K562 (cell line): ENCODE data around the gene CBX4. TPM values are rescaled to one million over a fixed set of nuclear protein-coding genes. Genes with fewer than 3 reads are reported as not detected.

ENCODE experiments used
- AFF1 ChIP-seq, 2 experiments: fragments of 450-650 bp; IDR thresholded peaks; 2 replicates each; pipeline ENCODE4 v1.6.1; 2018; ENCODE audit warnings: mild to moderate bottlenecking in 2 of 2, low read depth in 1 of 2; ENCODE audit not compliant: partially characterized antibody in 2 of 2
- ATF2 ChIP-seq: sonication (generic); formaldehyde crosslinking; IDR thresholded peaks from 2 replicates; pipeline ENCODE4 v1.8.1; 2022; ENCODE audit warnings: missing genetic modification reagents
- BRF2 ChIP-seq: IDR thresholded peaks from 3 replicates; pipeline ENCODE4 v1.6.1; 2011; ENCODE audit warnings: borderline replicate concordance, mild to moderate bottlenecking; ENCODE audit not compliant: insufficient read length, insufficient read depth
- GATAD2A ChIP-seq: fragments of 450-650 bp; IDR thresholded peaks from 2 replicates; pipeline ENCODE4 v1.6.1; 2017
- GTF2F1 ChIP-seq: IDR thresholded peaks from 2 replicates; pipeline ENCODE4 v1.6.1; 2011; ENCODE audit warnings: low read depth, low read length, improper control_type of control experiment
- MLX ChIP-seq, 2 experiments: fragments of 450-650 bp in 1 of 2; sonication (generic) in 1 of 2; formaldehyde crosslinking; conservative IDR thresholded peaks; 2 replicates each; pipeline versions ENCODE4 v1.4.0 to v1.8.1; 2020 to 2022; ENCODE audit warnings: mild to moderate bottlenecking in 1 of 2, missing genetic modification reagents in 1 of 2
- RBFOX2 ChIP-seq: fragments of 200-400 bp; formaldehyde crosslinking; IDR thresholded peaks from 2 replicates; pipeline ENCODE4 v1.6.1; 2017; ENCODE audit warnings: low read depth, mild to moderate bottlenecking, low read length, moderate library complexity
- RCOR1 ChIP-seq, 2 experiments: IDR thresholded peaks; 2 replicates each; pipeline ENCODE4 v1.6.1; 2012; ENCODE audit warnings: low read depth in 2 of 2, low read length in 2 of 2, borderline replicate concordance in 1 of 2, improper control_type of control experiment in 1 of 2
- RFX5 ChIP-seq: IDR thresholded peaks from 2 replicates; pipeline ENCODE4 v1.6.1; 2011; ENCODE audit warnings: low read depth, mild to moderate bottlenecking, improper control_type of control experiment, low read length
- SMAD1 ChIP-seq: fragments of 150-350 bp; IDR thresholded peaks from 2 replicates; pipeline ENCODE4 v1.6.1; 2014; ENCODE audit warnings: low read length, low read depth; ENCODE audit not compliant: partially characterized antibody
- TOE1 ChIP-seq, 2 experiments: fragments of 450-650 bp in 1 of 2; sonication (generic) in 1 of 2; formaldehyde crosslinking in 1 of 2; IDR thresholded peaks; 2 replicates each; pipeline versions ENCODE4 v1.7.1 to v1.8.0; 2016 to 2022; ENCODE audit warnings: borderline replicate concordance in 2 of 2, mild to moderate bottlenecking in 2 of 2, antibody characterized with exemption in 1 of 2, inconsistent platforms in 1 of 2, low read depth in 1 of 2, missing genetic modification reagents in 1 of 2, moderate library complexity in 1 of 2
- TRIM24 ChIP-seq, 2 experiments: fragments of 450-650 bp; IDR thresholded peaks; 2 replicates each; pipeline ENCODE4 v1.6.1; 2016
- ZBTB8A ChIP-seq: fragments of 450-650 bp; IDR thresholded peaks from 2 replicates; pipeline ENCODE4 v1.6.1; 2018; ENCODE audit warnings: mild to moderate bottlenecking, moderate library complexity; ENCODE audit not compliant: partially characterized antibody
- ZC3H11A ChIP-seq: IDR thresholded peaks from 2 replicates; pipeline ENCODE4 v1.6.1; 2012; ENCODE audit warnings: low read depth, low read length, improper control_type of control experiment
- ZNF282 ChIP-seq: sonication (generic); formaldehyde crosslinking; IDR thresholded peaks from 2 replicates; pipeline ENCODE4 v1.8.1; 2023; ENCODE audit warnings: missing genetic modification reagents
- ZNF655 ChIP-seq: fragments of 250-450 bp; sonication (Bioruptor Pico); IDR thresholded peaks from 2 replicates; pipeline ENCODE4 v1.5.0; 2021
- polyA plus RNA-seq, 8 experiments: library from polyadenylated mRNA; depleted of rRNA in 4 of 8; stranded (reverse) in 5 of 8; unstranded in 3 of 8; fragments of >200 nt; fragmentation: Nextera tagmentation in 2 of 8; fragmentation: Illumina TruSeq in 1 of 8; extraction: Ambion mirVana in 2 of 8; extraction: Trizol in 1 of 8; gene quantifications; 2 replicates each; pipeline versions ENCODE4 v1.2.1 to v1.2.3, GENCODE V29; 2011 to 2014; ENCODE audit warnings: inconsistent platforms in 1 of 8, missing spikeins in 1 of 8
- total RNA-seq, 7 experiments: library from RNA; depleted of rRNA in 6 of 7; stranded (reverse); fragments of >200 nt in 6 of 7; fragmentation: Illumina TruSeq in 2 of 7; extraction: Trizol in 2 of 7; gene quantifications; 2 replicates each; pipeline versions ENCODE4 v1.2.1 to v1.2.3, GENCODE V29; 2011 to 2021; ENCODE audit warnings: low replicate concordance in 1 of 7

The CBX4 gene
- total and polyA plus RNA-seq, 9 of the 15 experiments (the other 6 are each of a cell fraction or from before 2014, with no cell fraction given), result 0.98 to 50.5 (median 10.0) TPM

- TF ChIP-seq AFF1 (IDR thresholded peaks at IDR 0.05; ENCODE audit: low read depth in 1 of 2, partially characterized antibody in 2 of 2) (peak in 1 of 2 experiments; percentile 17), TRIM24 (IDR thresholded peaks at IDR 0.05) (no peak), ZNF655 (CRISPR knock-in tag) (no peak), ZC3H11A (no peak), RCOR1 (IDR thresholded peaks at IDR 0.05; ENCODE audit: borderline replicate concordance in 1 of 2, low read depth in 2 of 2, low read length in 2 of 2) (0 out of 4 replicates have a peak, but pooled peaks of 1 of the 2 experiments have one; percentile 17), GATAD2A (0 out of 2 replicates have a peak, but pooled peaks have one; percentile 60), ATF2 (no peak), MLX (CRISPR knock-in tag; conservative IDR thresholded peaks at IDR 0.05) (no peak), ZBTB8A (no peak), RBFOX2 (peak; percentile 83), TOE1 (IDR thresholded peaks at IDR 0.05; ENCODE audit: borderline replicate concordance) (no peak), TOE1 (CRISPR knock-in tag; IDR thresholded peaks at IDR 0.05; ENCODE audit: borderline replicate concordance, low read depth) (no peak), RFX5 (no peak), ZNF282 (CRISPR knock-in tag) (0 out of 2 replicates have a peak, but pooled peaks have one; percentile 19), BRF2 (no peak), GTF2F1 (no peak), SMAD1 (no peak)
Measured at GRCh38 chr17:79834565-79835469, 4.4 kb downstream of the CBX4 start (continued).
